Left lung (tissue), 10 donors: ENCODE results near the gene TAF11L3. TPM values are rescaled to one million over a fixed set of nuclear protein-coding genes. Genes with fewer than 3 reads are reported as not detected.
"Not testable (repeated sequence)": the region's sequence is repeated elsewhere in the genome, so short reads cannot be mapped to it uniquely, and the experiment has no call there.

ENCODE experiments used
- ATAC-seq: fragments of 200-7000 bp; cut with Tn5 transposase; one replicate; pipeline ENCODE4 v1.9.1; 2020; ENCODE audit warnings: moderate library complexity
- DNase-seq, 4 donors: peaks; one replicate each; pipeline ENCODE4 v3.0.0-alpha.2; 2013 to 2020
- H3K27ac ChIP-seq, 2 donors: fragments of 200-600 bp; sonication (generic) in 1 of 2; one replicate each; pipeline versions ENCODE4 v1.5.0 to v1.8.0; 2020 to 2021
- H3K27me3 ChIP-seq, 2 donors: fragments of 200-600 bp; sonication (generic) in 1 of 2; one replicate each; pipeline versions ENCODE4 v1.5.0 to v1.8.0; 2020 to 2021
- H3K36me3 ChIP-seq, 2 donors: fragments of 200-600 bp; sonication (generic) in 1 of 2; one replicate each; pipeline versions ENCODE4 v1.5.0 to v1.8.0; 2020 to 2021
- H3K4me1 ChIP-seq, 2 donors: fragments of 200-600 bp; one replicate each; pipeline ENCODE4 v1.8.0; 2021
- H3K4me3 ChIP-seq, 2 donors: fragments of 200-600 bp; sonication (generic) in 1 of 2; one replicate each; pipeline versions ENCODE4 v1.5.0 to v1.8.0; 2020 to 2021; ENCODE audit warnings: mild to moderate bottlenecking in 1 of 2
- H3K9me3 ChIP-seq, 2 donors: fragments of 200-600 bp; sonication (generic) in 1 of 2; one replicate each; pipeline versions ENCODE4 v1.5.0 to v1.8.0; 2020 to 2021
- CTCF ChIP-seq, 2 donors: fragments of 200-600 bp; sonication (generic) in 1 of 2; IDR thresholded peaks; one replicate each; pipeline versions ENCODE4 v1.5.0 to v1.8.0; 2021; ENCODE audit warnings: antibody characterized with exemption in 2 of 2
- intact Hi-C, 2 donors: fragments of 100-400 bp; cut with DNase I; formaldehyde crosslinking; loops; one replicate each; pipeline versions ENCODE4 v1.11.2 to v1.14.2; 2022
- polyA plus RNA-seq, 6 donors: library from polyadenylated mRNA; unstranded; fragments of 120-200 nt; gene quantifications; one replicate each; pipeline ENCODE4 v1.2.1, GENCODE V29; 2013; ENCODE audit not compliant: insufficient read length in 6 of 6
- total RNA-seq, 2 donors: library from RNA; stranded (reverse); fragmentation: NEBNext Ultra II Directional; extraction: Animal tissue kit (Norgen Biotek cat#: 25700); gene quantifications; one replicate each; pipeline ENCODE4 v1.2.1, GENCODE V29; 2021
- donor health status: DM: no; HTN: yes; CAD: no.
- donor health status: DM: no; HTN: no; CAD: no.

TAF11L3 gene
- total and polyA plus RNA-seq, 8 donors: not detected

GRCh38 chr5:17511775-17512325, 6.3 kb upstream of the TAF11L3 start:
- H3K36me3 ChIP-seq: no peaks in the 10 kb centered on the region
- H3K4me1 ChIP-seq: no peaks in the 10 kb centered on the region
- ATAC-seq: no peak
- H3K27ac ChIP-seq: no peak overlapping the region
- no peak for TF ChIP-seq CTCF (IDR thresholded peaks at IDR 0.05)
- no peaks in the 10 kb centered on the region for H3K27me3 ChIP-seq
- H3K9me3 ChIP-seq: no peaks in the 10 kb centered on the region
- intact Hi-C loops: no loop called here
- H3K4me3 ChIP-seq: no peak overlapping the region
- no peak for DNase-seq

GRCh38 chr5:17517526-17517925, 641 bp upstream of the TAF11L3 start:
- H3K27me3 ChIP-seq, H3K4me3 ChIP-seq, H3K4me1 ChIP-seq, H3K9me3 ChIP-seq, H3K27ac ChIP-seq, DNase-seq, H3K36me3 ChIP-seq, intact Hi-C loops, ATAC-seq: not testable (repeated sequence)

GRCh38 chr5:17519508-17519907, 1.3 kb downstream of the TAF11L3 start:
- intact Hi-C loops, H3K27me3 ChIP-seq, ATAC-seq: not testable (repeated sequence)

GRCh38 chr5:17521501-17521900, 3.3 kb downstream of the TAF11L3 start, which contains the start of gene TAF11L4:
TAF11L4 (plus strand) TSS chr5:17521801.
- H3K4me1 ChIP-seq, intact Hi-C loops, H3K4me3 ChIP-seq, H3K27ac ChIP-seq, DNase-seq, ATAC-seq, H3K36me3 ChIP-seq, H3K9me3 ChIP-seq, H3K27me3 ChIP-seq: not testable (repeated sequence)

More at GRCh38 chr5:17519508-17519907, 1.3 kb downstream of the TAF11L3 start:
- not testable (repeated sequence) for H3K4me1 ChIP-seq, DNase-seq, H3K36me3 ChIP-seq, H3K9me3 ChIP-seq, H3K4me3 ChIP-seq, H3K27ac ChIP-seq

- H3K27ac ChIP-seq, H3K9me3 ChIP-seq, intact Hi-C loops, DNase-seq, ATAC-seq, H3K36me3 ChIP-seq, H3K27me3 ChIP-seq, H3K4me1 ChIP-seq, H3K4me3 ChIP-seq: not testable (repeated sequence)
Measured at GRCh38 chr5:17524935-17525334, 6.8 kb downstream of the TAF11L3 start, which contains the start of gene TAF11L5. TAF11L5 (plus strand) TSS chr5:17525235.

GRCh38 chr5:17526504-17526903, 8.3 kb downstream of the TAF11L3 start:
- H3K4me3 ChIP-seq, intact Hi-C loops, H3K4me1 ChIP-seq, H3K36me3 ChIP-seq, H3K27ac ChIP-seq, H3K27me3 ChIP-seq, H3K9me3 ChIP-seq, ATAC-seq: not testable (repeated sequence)
- DNase-seq: peak in 2 of 4 donors; percentile 1 to 43

- H3K9me3 ChIP-seq, H3K4me3 ChIP-seq, H3K36me3 ChIP-seq, H3K4me1 ChIP-seq, ATAC-seq, H3K27me3 ChIP-seq, DNase-seq, H3K27ac ChIP-seq, intact Hi-C loops: not testable (repeated sequence)
Measured at GRCh38 chr5:17528369-17528768, 10.2 kb downstream of the TAF11L3 start, which contains the start of gene TAF11L6. TAF11L6 (plus strand) TSS chr5:17528669.

Other genes starting within 250 kb of the TAF11L3 start
- not detected for gene TAF11L2, start 20.1 kb upstream of the TAF11L3 start, total RNA-seq
- gene TAF11L2, start 20.1 kb upstream of the TAF11L3 start, polyA plus RNA-seq: not detected
- not detected for gene TAF11L4, start 3.4 kb downstream of the TAF11L3 start, total RNA-seq
- not detected for gene TAF11L4, start 3.4 kb downstream of the TAF11L3 start, polyA plus RNA-seq
- not detected for gene TAF11L5, start 6.9 kb downstream of the TAF11L3 start, total RNA-seq
- gene TAF11L5, start 6.9 kb downstream of the TAF11L3 start, polyA plus RNA-seq: not detected
- not detected for gene TAF11L6, start 10.3 kb downstream of the TAF11L3 start, total RNA-seq
- not detected for gene TAF11L6, start 10.3 kb downstream of the TAF11L3 start, polyA plus RNA-seq
- gene TAF11L7, start 67.4 kb downstream of the TAF11L3 start, total RNA-seq: not detected
- gene TAF11L7, start 67.4 kb downstream of the TAF11L3 start, polyA plus RNA-seq: not detected
- not detected for gene TAF11L8, start 72.6 kb downstream of the TAF11L3 start, total RNA-seq
- gene TAF11L8, start 72.6 kb downstream of the TAF11L3 start, polyA plus RNA-seq: not detected
- gene TAF11L9, start 76.0 kb downstream of the TAF11L3 start, total RNA-seq: not detected
- not detected for gene TAF11L9, start 76.0 kb downstream of the TAF11L3 start, polyA plus RNA-seq
- gene TAF11L10, start 79.5 kb downstream of the TAF11L3 start, total RNA-seq: not detected
- gene TAF11L10, start 79.5 kb downstream of the TAF11L3 start, polyA plus RNA-seq: not detected
- gene TAF11L11, start 85.8 kb downstream of the TAF11L3 start, total RNA-seq: not detected
- gene TAF11L11, start 85.8 kb downstream of the TAF11L3 start, polyA plus RNA-seq: not detected
- not detected for gene TAF11L12, start 92.0 kb downstream of the TAF11L3 start, total RNA-seq
- gene TAF11L12, start 92.0 kb downstream of the TAF11L3 start, polyA plus RNA-seq: not detected
- gene TAF11L13, start 113.7 kb downstream of the TAF11L3 start, total RNA-seq: not detected
- not detected for gene TAF11L13, start 113.7 kb downstream of the TAF11L3 start, polyA plus RNA-seq
- gene TAF11L14, start 116.1 kb downstream of the TAF11L3 start, total RNA-seq: not detected
- gene TAF11L14, start 116.1 kb downstream of the TAF11L3 start, polyA plus RNA-seq: not detected